HepG2 (cell line): ENCODE results near the gene TOM1L2. TPM values are rescaled to one million over a fixed set of nuclear protein-coding genes. Genes with fewer than 3 reads are reported as not detected.

Experiments used
- ATAC-seq: fragments of 200-7000 bp; cut with Tn5 transposase; 3 replicates; pipeline ENCODE4 v1.9.1; 2020; ENCODE audit warnings: mild to moderate bottlenecking, moderate library complexity
- BruUV-seq: library from RNA; stranded (reverse); fragments of 400-500 nt; replicated peaks from 2 replicates; lab custom pipeline; 2021; lab: Mats Ljungman, UMichigan
- CTCF ChIA-PET: fragments of 300-600 bp; formaldehyde crosslinking; extraction: SDS; loops from one replicate; lab custom pipeline; 2021; ENCODE audit warnings: low total read pairs, inconsistent platforms, low intra/inter-chr PET ratio; lab: Yijun Ruan, JAX
- POLR2A ChIA-PET: fragments of 350-600 bp; sonication (Branson Sonifier 250); formaldehyde crosslinking; loops from one replicate; lab custom pipeline; 2020; ENCODE audit warnings: antibody characterized with exemption, inconsistent platforms; lab: Yijun Ruan, JAX
- DNase-seq: peaks from one replicate; pipeline ENCODE4 v3.0.0-alpha.2; 2015; ENCODE audit warnings: low spot score
- FAIRE-seq: peaks from 3 replicates; lab custom pipeline; 2011; peaks lifted over from hg19 to GRCh38; lab: Jason Lieb, UNC
- H2AFZ ChIP-seq: one replicate; pipeline ENCODE4 v1.6.1; 2011; ENCODE audit warnings: low read length, inconsistent platforms
- H3K27ac ChIP-seq: fragments of 300-600 bp; 3 replicates; pipeline ENCODE4 v1.8.0; 2011; ENCODE audit warnings: mixed run types, mild to moderate bottlenecking, mixed read lengths, low read length, inconsistent platforms; ENCODE audit not compliant: insufficient read depth; ENCODE audit errors: extremely low read length
- H3K27me3 ChIP-seq, 2 experiments: fragments of 200-600 bp in 1 of 2; 2 replicates in 1 of 2; 3 replicates in 1 of 2; pipeline versions ENCODE4 v1.6.0 to v1.8.0; 2011; ENCODE audit warnings: low read length in 2 of 2, mild to moderate bottlenecking in 2 of 2, moderate library complexity in 2 of 2, inconsistent platforms in 1 of 2; ENCODE audit not compliant: insufficient read depth in 2 of 2, control insufficient read depth in 1 of 2
- H3K36me3 ChIP-seq, 2 experiments: fragments of 200-600 bp in 1 of 2; replicated peaks in 1 of 2; 2 replicates in 1 of 2; 3 replicates in 1 of 2; pipeline versions ENCODE4 v1.5.1 to v1.8.0; 2011; ENCODE audit warnings: low read length in 2 of 2, inconsistent platforms in 1 of 2; ENCODE audit not compliant: insufficient read depth in 2 of 2, control insufficient read depth in 1 of 2
- H3K4me1 ChIP-seq: 2 replicates; pipeline ENCODE4 v1.5.1; 2012; ENCODE audit warnings: low read length, inconsistent platforms; ENCODE audit not compliant: insufficient read depth
- H3K4me2 ChIP-seq: 2 replicates; pipeline ENCODE4 v1.6.0; 2011; ENCODE audit warnings: low read depth, low read length, inconsistent platforms
- H3K4me3 ChIP-seq, 3 experiments: fragments of 200-600 bp in 1 of 3; sonication (generic), shearing (Covaris generic) in 1 of 3; replicated peaks in 1 of 3; 2 replicates each; pipeline ENCODE4 v1.5.1; 2011 to 2016; ENCODE audit warnings: low read length in 3 of 3, inconsistent platforms in 2 of 3, low read depth in 2 of 3, mild to moderate bottlenecking in 2 of 3, control low read depth in 1 of 3, mixed read lengths in 1 of 3; ENCODE audit not compliant: insufficient read depth in 1 of 3
- H3K79me2 ChIP-seq: one replicate; pipeline ENCODE4 v1.6.1; 2011; ENCODE audit warnings: low read length, inconsistent platforms; ENCODE audit not compliant: insufficient read depth
- H3K9ac ChIP-seq: 2 replicates; pipeline ENCODE4 v1.6.0; 2011; ENCODE audit warnings: mild to moderate bottlenecking, low read depth, low read length, inconsistent platforms; ENCODE audit not compliant: insufficient read depth
- H3K9me3 ChIP-seq: 2 replicates; pipeline ENCODE4 v1.5.1; 2012; ENCODE audit warnings: mild to moderate bottlenecking, low read length
- H4K20me1 ChIP-seq: 2 replicates; pipeline ENCODE4 v1.6.0; 2011; ENCODE audit warnings: inconsistent platforms, mild to moderate bottlenecking, low read length, moderate library complexity; ENCODE audit not compliant: insufficient read depth
- CBX5 ChIP-seq: sonication (generic); formaldehyde crosslinking; IDR thresholded peaks from 2 replicates; pipeline ENCODE4 v1.4.0; 2020; ENCODE audit warnings: missing genetic modification reagents, borderline replicate concordance
- GABPB1 ChIP-seq: IDR thresholded peaks from 2 replicates; pipeline ENCODE4 v1.6.1; 2016; ENCODE audit warnings: mild to moderate bottlenecking, missing genetic modification reagents, moderate library complexity, missing compliant biosample characterization
- HNF4G ChIP-seq, 2 experiments: sonication (generic) in 1 of 2; formaldehyde crosslinking in 1 of 2; IDR thresholded peaks; 2 replicates each; pipeline versions ENCODE4 v1.4.0 to v1.6.1; 2011 to 2020; ENCODE audit warnings: borderline replicate concordance in 2 of 2, low read depth in 2 of 2, mild to moderate bottlenecking in 2 of 2, low read length in 1 of 2, missing genetic modification reagents in 1 of 2, moderate library complexity in 1 of 2
- KDM3A ChIP-seq: IDR thresholded peaks from 2 replicates; pipeline ENCODE4 v1.6.1; 2018; ENCODE audit warnings: low read depth, missing compliant biosample characterization
- NFIB ChIP-seq: sonication (generic); formaldehyde crosslinking; IDR thresholded peaks from 2 replicates; pipeline ENCODE4 v1.9.0; 2021; ENCODE audit warnings: missing genetic modification reagents, mild to moderate bottlenecking, borderline replicate concordance
- ONECUT2 ChIP-seq: sonication (generic); formaldehyde crosslinking; IDR thresholded peaks from 2 replicates; pipeline ENCODE4 v1.4.0; 2020; ENCODE audit warnings: missing genetic modification reagents
- SIN3A ChIP-seq: IDR thresholded peaks from 2 replicates; pipeline ENCODE4 v1.6.1; 2011; ENCODE audit warnings: low read depth, mild to moderate bottlenecking, control low read depth, low read length, borderline replicate concordance
- ZNF383 ChIP-seq: sonication (generic); formaldehyde crosslinking; IDR thresholded peaks from 2 replicates; pipeline ENCODE4 v1.4.0; 2020; ENCODE audit warnings: missing genetic modification reagents, mild to moderate bottlenecking, borderline replicate concordance
- ZNF484 ChIP-seq: sonication (generic); formaldehyde crosslinking; IDR thresholded peaks from 2 replicates; pipeline ENCODE4 v1.5.1; 2020; ENCODE audit warnings: mild to moderate bottlenecking, low read depth, missing genetic modification reagents, borderline replicate concordance
- ZNF552 ChIP-seq: sonication (generic); formaldehyde crosslinking; IDR thresholded peaks from 2 replicates; pipeline ENCODE4 v1.9.0; 2022; ENCODE audit warnings: missing genetic modification reagents, mild to moderate bottlenecking, borderline replicate concordance
- WGBS: methylation state at CpG from one replicate; pipeline ENCODE4 v1.1.6; 2017; ENCODE audit warnings: low lambda C conversion rate; 5-methylcytosine and 5-hydroxymethylcytosine counted together
- in situ Hi-C: cut with HindIII; loops from 2 replicates; pipeline ENCODE4 v1.10.0; 2017; ENCODE audit warnings: low pct_unique_long_range_greater_than_20kb; ENCODE audit not compliant: extremely low pct_ligation_motif_present
- intact Hi-C: fragments of 100-400 bp; cut with micrococcal nuclease; formaldehyde crosslinking; loops from one replicate; pipeline ENCODE4 v1.10.0; 2022; ENCODE audit not compliant: unreplicated experiment
- polyA plus RNA-seq, 8 experiments: library from polyadenylated mRNA; depleted of rRNA in 3 of 8; stranded (reverse) in 7 of 8; unstranded in 1 of 8; fragments of >200 nt; fragmentation: Illumina TruSeq in 4 of 8; extraction: Trizol in 4 of 8; gene quantifications; 2 replicates each; pipeline versions ENCODE4 v1.2.1 to v1.2.3, GENCODE V29; 2011 to 2016; ENCODE audit warnings: low read depth in 4 of 8, missing spikeins in 1 of 8, mixed read lengths in 1 of 8; ENCODE audit not compliant: insufficient read depth in 1 of 8
- total RNA-seq, 5 experiments: library from RNA; depleted of rRNA; stranded (reverse); fragments of >200 nt; fragmentation: Illumina TruSeq; extraction: Trizol; gene quantifications; 2 replicates each; pipeline ENCODE4 v1.2.3, GENCODE V29; 2016; ENCODE audit warnings: low read depth in 1 of 5
- TF ChIP-seq, protein P1 (sequence below): IDR thresholded peaks from 2 replicates; pipeline ENCODE4 v1.6.1; 2016; ENCODE audit warnings: low read depth, control low read depth
- TF ChIP-seq, protein P2 (sequence below): sonication (generic); formaldehyde crosslinking; IDR thresholded peaks from 2 replicates; pipeline ENCODE4 v1.4.0; 2020; ENCODE audit warnings: missing genetic modification reagents, low read depth, mild to moderate bottlenecking, borderline replicate concordance
- TF ChIP-seq, protein P3 (sequence below): sonication (generic); formaldehyde crosslinking; IDR thresholded peaks from 2 replicates; pipeline ENCODE4 v1.8.0; 2022; ENCODE audit warnings: mild to moderate bottlenecking, missing genetic modification reagents

The TOM1L2 gene
- total and polyA plus RNA-seq, 2 of the 13 experiments (the other 11 are each of a cell fraction or from before 2014, with no cell fraction given) = 4.7 to 7.4 TPM

DNA sequence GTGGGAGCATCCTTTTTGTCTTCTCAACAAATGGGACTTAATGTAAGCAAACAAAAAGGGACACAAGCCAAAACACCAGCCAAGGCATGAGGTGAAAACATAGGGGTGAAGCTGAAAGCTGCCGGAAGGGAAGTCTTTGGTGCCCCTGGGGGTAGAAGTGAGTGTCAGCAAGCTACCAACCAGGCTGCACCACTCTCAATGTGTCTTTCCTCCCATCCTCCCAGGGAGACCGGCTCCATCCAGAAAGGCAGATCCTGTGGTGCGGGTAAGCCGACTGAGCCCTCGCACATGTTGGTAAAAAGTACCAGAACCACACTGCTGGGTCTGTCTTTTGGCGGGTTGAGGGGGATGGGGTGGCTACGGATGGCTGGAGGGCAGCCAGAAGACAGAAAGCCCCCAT is 83.4 kb downstream of the TOM1L2 start:
- CTCF ChIA-PET = no interaction called here
- ATAC-seq = no peak; the same call in 2 of the 3 replicates
- no peaks in the 10 kb centered on the region for H3K9me3 ChIP-seq

DNA sequence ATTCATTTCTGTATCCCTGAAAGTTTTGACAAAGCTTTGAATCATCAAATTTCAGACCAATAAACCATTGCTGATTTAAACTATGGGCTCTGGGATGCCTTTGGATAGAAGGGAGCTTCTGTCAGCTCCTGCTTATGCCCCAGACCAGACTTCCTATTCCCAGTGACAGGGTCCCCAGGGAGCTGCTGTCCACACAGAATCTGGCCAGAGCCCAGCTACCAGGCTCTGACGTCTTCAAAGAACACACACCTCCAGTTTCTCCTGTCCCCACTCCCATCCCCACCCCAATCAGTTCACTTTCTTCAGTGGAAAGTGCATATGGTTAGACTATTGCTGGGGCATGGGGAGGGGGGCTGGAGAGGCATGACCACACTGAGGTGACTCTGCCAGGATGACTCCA is 83.8 kb downstream of the TOM1L2 start:
- in situ Hi-C loops (no loop called here), intact Hi-C loops (no loop called here)
- no peak overlapping the region for H2AFZ ChIP-seq
- no peaks in the 10 kb centered on the region for H3K4me1 ChIP-seq
- H3K27ac ChIP-seq = no peak overlapping the region
- H3K4me3 ChIP-seq = no peak overlapping the region
- FAIRE-seq (no peak), ATAC-seq (no peak), DNase-seq (no peak)
- no peaks in the 10 kb centered on the region for H4K20me1 ChIP-seq
- no peaks in the 10 kb centered on the region for H3K9me3 ChIP-seq
- H3K79me2 ChIP-seq = no peaks in the 10 kb centered on the region
- BruUV-seq = no TSS peak
- ChIA-PET POLR2A (no interaction called here), CTCF (no interaction called here)
- WGBS = 80% methylated on average over 1 of the region's 1 CpG
- no peaks in the 10 kb centered on the region; a peak in 1 of 5 replicates for H3K36me3 ChIP-seq
- no peak overlapping the region for H3K9ac ChIP-seq
- H3K27me3 ChIP-seq = no peaks in the 10 kb centered on the region
- H3K4me2 ChIP-seq = no peak overlapping the region
- no peak for TF ChIP-seq CBX5 (CRISPR knock-in tag)
- no peak for TF ChIP-seq HNF4G (IDR thresholded peaks at IDR 0.05; ENCODE audit: borderline replicate concordance, low read depth, low read length)
- TF ChIP-seq HNF4G (CRISPR knock-in tag; IDR thresholded peaks at IDR 0.05; ENCODE audit: borderline replicate concordance, low read depth) = no peak
- no peak for TF ChIP-seq NFIB (CRISPR knock-in tag)
- TF ChIP-seq KDM3A (CRISPR knock-in tag) = no peak
- no peak for TF ChIP-seq ZNF383
- no peak for TF ChIP-seq ZNF484 (CRISPR knock-in tag)
- TF ChIP-seq, protein P1, sequence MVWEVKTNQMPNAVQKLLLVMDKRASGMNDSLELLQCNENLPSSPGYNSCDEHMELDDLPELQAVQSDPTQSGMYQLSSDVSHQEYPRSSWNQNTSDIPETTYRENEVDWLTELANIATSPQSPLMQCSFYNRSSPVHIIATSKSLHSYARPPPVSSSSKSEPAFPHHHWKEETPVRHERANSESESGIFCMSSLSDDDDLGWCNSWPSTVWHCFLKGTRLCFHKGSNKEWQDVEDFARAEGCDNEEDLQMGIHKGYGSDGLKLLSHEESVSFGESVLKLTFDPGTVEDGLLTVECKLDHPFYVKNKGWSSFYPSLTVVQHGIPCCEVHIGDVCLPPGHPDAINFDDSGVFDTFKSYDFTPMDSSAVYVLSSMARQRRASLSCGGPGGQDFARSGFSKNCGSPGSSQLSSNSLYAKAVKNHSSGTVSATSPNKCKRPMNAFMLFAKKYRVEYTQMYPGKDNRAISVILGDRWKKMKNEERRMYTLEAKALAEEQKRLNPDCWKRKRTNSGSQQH (CRISPR knock-in tag) = no peak

More for the DNA sequence above, 83.4 kb downstream of the TOM1L2 start:
- H4K20me1 ChIP-seq = no peaks in the 10 kb centered on the region
- FAIRE-seq (no peak), DNase-seq (no peak)
- no TSS peak for BruUV-seq
- no peaks in the 10 kb centered on the region; a peak in 1 of 5 replicates for H3K36me3 ChIP-seq
- no peaks in the 10 kb centered on the region for H3K4me1 ChIP-seq
- H2AFZ ChIP-seq = no peak overlapping the region
- no peak overlapping the region for H3K4me3 ChIP-seq
- intact Hi-C loops (no loop called here), in situ Hi-C loops (no loop called here)
- WGBS = 93% methylated on average over 7 of the region's 7 CpGs
- no peak overlapping the region for H3K4me2 ChIP-seq
- no peaks in the 10 kb centered on the region for H3K79me2 ChIP-seq
- no peak for TF ChIP-seq GABPB1
- no peak for TF ChIP-seq ZNF552
- TF ChIP-seq ONECUT2 (CRISPR knock-in tag) = no peak
- TF ChIP-seq SIN3A = no peak
- TF ChIP-seq, protein P2, sequence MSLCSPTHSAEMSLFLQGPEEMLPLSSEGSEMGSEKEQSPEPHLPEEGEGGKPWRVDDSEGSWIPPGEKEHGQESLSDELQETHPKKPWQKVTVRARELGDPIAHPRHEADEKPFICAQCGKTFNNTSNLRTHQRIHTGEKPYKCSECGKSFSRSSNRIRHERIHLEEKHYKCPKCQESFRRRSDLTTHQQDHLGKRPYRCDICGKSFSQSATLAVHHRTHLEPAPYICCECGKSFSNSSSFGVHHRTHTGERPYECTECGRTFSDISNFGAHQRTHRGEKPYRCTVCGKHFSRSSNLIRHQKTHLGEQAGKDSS (CRISPR knock-in tag) = no peak
- TF ChIP-seq, protein P3, sequence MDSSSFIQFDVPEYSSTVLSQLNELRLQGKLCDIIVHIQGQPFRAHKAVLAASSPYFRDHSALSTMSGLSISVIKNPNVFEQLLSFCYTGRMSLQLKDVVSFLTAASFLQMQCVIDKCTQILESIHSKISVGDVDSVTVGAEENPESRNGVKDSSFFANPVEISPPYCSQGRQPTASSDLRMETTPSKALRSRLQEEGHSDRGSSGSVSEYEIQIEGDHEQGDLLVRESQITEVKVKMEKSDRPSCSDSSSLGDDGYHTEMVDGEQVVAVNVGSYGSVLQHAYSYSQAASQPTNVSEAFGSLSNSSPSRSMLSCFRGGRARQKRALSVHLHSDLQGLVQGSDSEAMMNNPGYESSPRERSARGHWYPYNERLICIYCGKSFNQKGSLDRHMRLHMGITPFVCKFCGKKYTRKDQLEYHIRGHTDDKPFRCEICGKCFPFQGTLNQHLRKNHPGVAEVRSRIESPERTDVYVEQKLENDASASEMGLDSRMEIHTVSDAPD = no peak
- no peaks in the 10 kb centered on the region for H3K27me3 ChIP-seq
- H3K27ac ChIP-seq = no peak overlapping the region
- POLR2A ChIA-PET = interaction anchor here (0.8 kb wide), 1 partner anchor 32 kb away, joined by 3 read pairs; no protein-coding TSS in a partner anchor
- H3K9ac ChIP-seq = no peak overlapping the region
